ENCODE data around the gene KLHL29. TPM values are rescaled to one million over a fixed set of nuclear protein-coding genes. Genes with fewer than 3 reads are reported as not detected.

Gene KLHL29
- total RNA-seq, 1 donor from 2014 or later: 5.0 TPM

DNA sequence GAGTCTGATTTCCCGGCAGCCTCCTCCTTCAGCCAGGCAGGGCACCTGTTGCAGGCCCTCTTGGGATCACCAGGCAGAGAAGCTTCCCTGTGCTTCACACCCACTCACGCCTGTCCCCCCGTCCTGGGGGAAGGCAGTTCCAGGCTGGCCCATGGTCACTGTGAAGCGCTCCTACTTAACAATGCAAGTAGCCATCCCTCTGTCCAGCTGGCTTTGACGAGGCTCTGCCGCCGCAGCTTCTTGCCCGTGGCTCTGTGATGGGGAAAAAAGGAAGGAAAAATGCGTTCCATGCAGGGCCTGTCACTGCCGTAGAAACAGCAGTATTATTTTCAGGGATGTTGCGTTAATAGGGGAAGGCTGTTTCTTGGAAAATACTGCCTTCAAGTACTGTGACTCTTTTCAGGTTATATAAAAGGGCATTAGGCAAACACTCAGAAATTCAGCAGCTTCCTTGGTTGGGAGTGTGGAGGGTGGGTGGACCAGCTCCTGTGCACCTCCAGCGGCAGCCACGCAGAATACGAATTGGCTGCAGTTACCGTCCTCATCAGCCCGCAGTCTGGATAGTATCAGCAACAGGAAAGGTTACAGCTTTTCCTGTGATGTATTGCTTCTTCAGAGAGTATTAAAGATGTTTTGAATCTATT, 232.3 kb downstream of the KLHL29 start:
- H3K4me1 Mint-ChIP-seq (ENCODE audit: unreplicated experiment): peaks cover 49% of the 10 kb centered on the region
- H3K27me3 Mint-ChIP-seq (ENCODE audit: unreplicated experiment): peaks cover 7% of the 10 kb centered on the region
- no peak overlapping the region for H3K4me3 Mint-ChIP-seq (ENCODE audit: unreplicated experiment)
- no peak for DNase-seq (ENCODE audit: extremely low spot score, unreplicated experiment)
- TF ChIP-seq, protein P1, sequence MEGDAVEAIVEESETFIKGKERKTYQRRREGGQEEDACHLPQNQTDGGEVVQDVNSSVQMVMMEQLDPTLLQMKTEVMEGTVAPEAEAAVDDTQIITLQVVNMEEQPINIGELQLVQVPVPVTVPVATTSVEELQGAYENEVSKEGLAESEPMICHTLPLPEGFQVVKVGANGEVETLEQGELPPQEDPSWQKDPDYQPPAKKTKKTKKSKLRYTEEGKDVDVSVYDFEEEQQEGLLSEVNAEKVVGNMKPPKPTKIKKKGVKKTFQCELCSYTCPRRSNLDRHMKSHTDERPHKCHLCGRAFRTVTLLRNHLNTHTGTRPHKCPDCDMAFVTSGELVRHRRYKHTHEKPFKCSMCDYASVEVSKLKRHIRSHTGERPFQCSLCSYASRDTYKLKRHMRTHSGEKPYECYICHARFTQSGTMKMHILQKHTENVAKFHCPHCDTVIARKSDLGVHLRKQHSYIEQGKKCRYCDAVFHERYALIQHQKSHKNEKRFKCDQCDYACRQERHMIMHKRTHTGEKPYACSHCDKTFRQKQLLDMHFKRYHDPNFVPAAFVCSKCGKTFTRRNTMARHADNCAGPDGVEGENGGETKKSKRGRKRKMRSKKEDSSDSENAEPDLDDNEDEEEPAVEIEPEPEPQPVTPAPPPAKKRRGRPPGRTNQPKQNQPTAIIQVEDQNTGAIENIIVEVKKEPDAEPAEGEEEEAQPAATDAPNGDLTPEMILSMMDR (IDR thresholded peaks at IDR 0.05): no peak
- H3K9me3 Mint-ChIP-seq (ENCODE audit: unreplicated experiment): peaks cover 5% of the 10 kb centered on the region
- H3K27ac Mint-ChIP-seq (ENCODE audit: unreplicated experiment): peak overlapping the region; percentile 29
- H3K36me3 Mint-ChIP-seq (ENCODE audit: unreplicated experiment): no peaks in the 10 kb centered on the region

DNA sequence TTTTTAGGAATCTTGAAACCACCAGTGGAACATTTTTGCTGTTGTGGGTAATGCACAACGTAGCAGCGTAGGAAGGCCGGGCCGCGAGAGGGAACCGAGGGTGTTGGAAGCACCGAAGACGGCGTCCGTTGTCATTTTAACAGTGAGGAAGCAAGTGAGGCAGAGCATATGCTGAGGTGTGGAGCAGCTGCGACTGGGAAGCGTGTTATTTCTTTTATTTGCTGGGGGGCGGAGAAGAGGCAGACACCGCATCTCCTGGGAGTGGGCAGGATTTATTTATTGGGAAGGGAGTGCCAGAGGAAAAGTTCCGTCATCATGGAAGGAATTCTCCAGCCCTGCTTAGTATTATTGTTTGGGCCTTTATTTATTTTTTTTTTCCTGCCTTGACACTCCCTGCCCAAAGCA, 232.8 kb downstream of the KLHL29 start:
- Mint-ChIP-seq H3K9me3 (ENCODE audit: unreplicated experiment) (peaks cover 3% of the 10 kb centered on the region), H3K27me3 (ENCODE audit: unreplicated experiment) (peaks cover 7% of the 10 kb centered on the region), H3K4me3 (ENCODE audit: unreplicated experiment) (no peak overlapping the region), H3K36me3 (ENCODE audit: unreplicated experiment) (no peaks in the 10 kb centered on the region), H3K27ac (ENCODE audit: unreplicated experiment) (peak overlapping the region; percentile 21), H3K4me1 (ENCODE audit: unreplicated experiment) (peaks cover 49% of the 10 kb centered on the region)
- no peak for DNase-seq (ENCODE audit: extremely low spot score, unreplicated experiment)
- TF ChIP-seq, protein P1 (IDR thresholded peaks at IDR 0.05): no peak

DNA sequence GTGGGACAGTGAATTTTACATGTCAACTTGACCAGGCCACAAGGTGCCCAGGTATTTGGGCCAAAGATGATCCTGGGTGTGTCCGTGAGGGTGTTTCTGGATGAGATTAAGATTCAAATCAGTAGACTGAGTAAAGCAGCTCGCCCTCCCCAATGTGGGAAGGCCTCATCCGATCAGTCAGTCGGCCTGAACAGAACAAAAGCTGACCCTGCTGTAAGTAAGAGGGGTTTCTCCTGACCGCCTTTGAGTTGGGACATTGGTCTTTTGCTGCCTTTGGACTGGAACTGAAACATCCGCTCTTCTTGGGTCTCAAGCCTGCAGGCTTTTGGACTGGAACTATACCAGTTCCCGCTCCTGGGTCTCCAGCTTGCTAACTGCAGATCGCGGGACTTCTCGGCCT, 233.3 kb downstream of the KLHL29 start:
- Mint-ChIP-seq H3K9me3 (ENCODE audit: unreplicated experiment) (no peaks in the 10 kb centered on the region), H3K4me3 (ENCODE audit: unreplicated experiment) (no peak overlapping the region), H3K27ac (ENCODE audit: unreplicated experiment) (peak overlapping the region; percentile 21), H3K36me3 (ENCODE audit: unreplicated experiment) (no peaks in the 10 kb centered on the region), H3K4me1 (ENCODE audit: unreplicated experiment) (peaks cover 50% of the 10 kb centered on the region), H3K27me3 (ENCODE audit: unreplicated experiment) (peaks cover 7% of the 10 kb centered on the region)
- TF ChIP-seq, protein P1 (IDR thresholded peaks at IDR 0.05): no peak
- no peak for DNase-seq (ENCODE audit: extremely low spot score, unreplicated experiment)

DNA sequence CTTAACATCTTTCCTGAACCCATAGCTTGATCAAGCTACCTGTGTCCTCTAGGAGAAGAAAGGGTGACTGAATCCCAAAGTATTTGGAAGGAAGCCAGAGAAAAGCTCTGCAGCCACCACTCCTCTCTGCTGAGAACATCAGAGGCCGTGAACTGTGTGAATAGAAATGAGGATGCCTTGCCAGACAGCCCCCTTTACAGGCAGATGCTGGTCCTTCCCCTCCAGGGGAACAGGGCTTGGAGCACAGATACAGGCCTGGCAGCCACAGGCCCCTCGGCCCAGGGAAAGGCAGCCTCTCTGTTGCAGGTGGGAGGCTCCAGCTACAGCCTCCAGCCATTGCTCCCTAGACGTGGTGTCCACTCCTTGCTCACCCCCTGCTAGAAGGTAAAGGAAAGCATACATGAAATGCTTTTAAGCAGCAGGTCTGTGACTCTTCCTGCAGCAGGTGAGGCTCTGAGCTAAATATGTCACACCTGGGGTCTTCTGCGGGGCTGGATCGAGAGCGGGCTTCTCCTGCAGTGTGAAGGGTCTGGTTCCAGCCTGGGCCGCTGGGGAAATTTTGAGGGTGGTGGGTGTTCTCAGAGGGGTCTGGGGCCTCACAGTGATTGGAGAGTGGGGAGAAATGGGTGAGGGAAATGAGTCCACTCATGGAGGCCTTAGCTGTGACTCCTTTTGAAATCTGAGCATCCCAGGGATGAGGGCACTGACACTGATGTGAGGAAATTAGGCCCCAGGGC, 234.0 kb downstream of the KLHL29 start:
- H3K9me3 Mint-ChIP-seq (ENCODE audit: unreplicated experiment): no peaks in the 10 kb centered on the region
- H3K4me3 Mint-ChIP-seq (ENCODE audit: unreplicated experiment): no peak overlapping the region
- H3K27me3 Mint-ChIP-seq (ENCODE audit: unreplicated experiment): peaks cover 6% of the 10 kb centered on the region
- TF ChIP-seq, protein P1 (IDR thresholded peaks at IDR 0.05): no peak
- H3K27ac Mint-ChIP-seq (ENCODE audit: unreplicated experiment): no peak overlapping the region
- peaks cover 55% of the 10 kb centered on the region for H3K4me1 Mint-ChIP-seq (ENCODE audit: unreplicated experiment)
- DNase-seq (ENCODE audit: extremely low spot score, unreplicated experiment): no peak
- no peaks in the 10 kb centered on the region for H3K36me3 Mint-ChIP-seq (ENCODE audit: unreplicated experiment)

DNA sequence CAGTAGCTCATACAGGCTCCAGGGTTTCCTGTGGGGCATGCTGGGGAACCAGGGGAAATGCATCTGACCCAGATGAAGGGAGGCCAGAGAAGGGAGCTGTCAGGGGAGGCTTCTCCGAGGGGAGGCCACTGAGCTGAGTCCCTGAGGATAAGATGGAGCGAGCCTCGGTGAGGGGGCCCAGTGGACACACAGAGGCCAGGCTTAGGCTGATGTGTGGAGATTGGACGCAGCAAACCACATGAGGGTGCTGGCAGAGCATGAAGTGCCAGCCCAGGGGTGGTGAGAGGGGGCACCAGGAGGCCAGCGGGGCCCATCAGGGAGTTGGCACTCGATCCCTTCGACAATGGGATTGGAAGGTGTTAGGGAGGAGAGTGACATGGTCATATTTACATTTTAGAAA, 235.0 kb downstream of the KLHL29 start:
- Mint-ChIP-seq H3K36me3 (ENCODE audit: unreplicated experiment) (peaks cover 3% of the 10 kb centered on the region), H3K4me1 (ENCODE audit: unreplicated experiment) (peaks cover 55% of the 10 kb centered on the region), H3K27ac (ENCODE audit: unreplicated experiment) (no peak overlapping the region), H3K9me3 (ENCODE audit: unreplicated experiment) (no peaks in the 10 kb centered on the region), H3K4me3 (ENCODE audit: unreplicated experiment) (no peak overlapping the region), H3K27me3 (ENCODE audit: unreplicated experiment) (peaks cover under 1% of the 10 kb centered on the region)
- TF ChIP-seq, protein P1 (IDR thresholded peaks at IDR 0.05): no peak
- DNase-seq (ENCODE audit: extremely low spot score, unreplicated experiment): no peak
